Body of pancreas (tissue), 4 donors: ENCODE measurements around the gene ARFGAP3. TPM values are rescaled to one million over a fixed set of nuclear protein-coding genes. Genes with fewer than 3 reads are reported as not detected.

ENCODE experiments used
- ATAC-seq: fragments of 150-250 bp; one replicate; pipeline ENCODE4 v1.9.1; 2016
- DNase-seq, 4 donors: peaks; one replicate each; pipeline ENCODE4 v3.0.0-alpha.2; 2019
- H3K27ac ChIP-seq, 4 donors: fragments of 200-600 bp; sonication (generic); 1 replicate in 3 of 4; 2 replicates in 1 of 4; pipeline versions ENCODE4 v1.5.1 to v1.6.1; 2016 to 2019; ENCODE audit warnings: mild to moderate bottlenecking in 1 of 4, mixed read lengths in 1 of 4, moderate library complexity in 1 of 4
- H3K27me3 ChIP-seq, 2 donors: fragments of 200-600 bp; sonication (generic); one replicate each; pipeline ENCODE4 v1.6.0; 2016; ENCODE audit warnings: mild to moderate bottlenecking in 1 of 2
- H3K36me3 ChIP-seq, 2 donors: fragments of 200-600 bp; sonication (generic); replicated peaks in 1 of 2; 2 replicates each; pipeline ENCODE4 v1.5.1; 2016; ENCODE audit warnings: low read depth in 2 of 2; ENCODE audit not compliant: insufficient read depth in 1 of 2
- H3K4me1 ChIP-seq: fragments of 200-600 bp; sonication (generic); one replicate; pipeline ENCODE4 v1.6.0; 2016
- H3K4me3 ChIP-seq, 2 donors: fragments of 200-600 bp; sonication (generic); 1 replicate in 1 of 2; 2 replicates in 1 of 2; pipeline ENCODE4 v1.5.1; 2016 to 2019
- H3K9me3 ChIP-seq, 3 donors: fragments of 200-600 bp; sonication (generic); 1 replicate in 2 of 3; 2 replicates in 1 of 3; pipeline ENCODE4 v1.5.1; 2016
- CTCF ChIP-seq, 7 experiments: fragments of 450-650 bp in 4 of 7; fragments of 200-600 bp in 3 of 7; sonication (generic) in 3 of 7; IDR thresholded peaks; one replicate each; pipeline ENCODE4 v1.5.1; 2016 to 2019; ENCODE audit warnings: antibody characterized with exemption in 7 of 7
- POLR2A ChIP-seq, 3 donors: fragments of 450-650 bp; IDR thresholded peaks; one replicate each; pipeline ENCODE4 v1.6.1; 2016; ENCODE audit warnings: antibody characterized with exemption in 3 of 3, mild to moderate bottlenecking in 2 of 3
- WGBS, 2 donors: methylation state at CpG; one replicate each; pipeline ENCODE4 v1.1.5; 2017; 5-methylcytosine and 5-hydroxymethylcytosine counted together
- intact Hi-C: fragments of 100-400 bp; cut with DNase I; formaldehyde crosslinking; loops from one replicate; pipeline ENCODE4 v1.15.1; 2023
- total RNA-seq, 2 donors: library from RNA; depleted of rRNA; stranded (reverse); fragments of >200 nt; gene quantifications; one replicate each; pipeline ENCODE4 v1.1.0, GENCODE V29; 2016

The ARFGAP3 gene
- total RNA-seq, 2 donors from 2014 or later: 64.3 to 73.2 TPM

DNA sequence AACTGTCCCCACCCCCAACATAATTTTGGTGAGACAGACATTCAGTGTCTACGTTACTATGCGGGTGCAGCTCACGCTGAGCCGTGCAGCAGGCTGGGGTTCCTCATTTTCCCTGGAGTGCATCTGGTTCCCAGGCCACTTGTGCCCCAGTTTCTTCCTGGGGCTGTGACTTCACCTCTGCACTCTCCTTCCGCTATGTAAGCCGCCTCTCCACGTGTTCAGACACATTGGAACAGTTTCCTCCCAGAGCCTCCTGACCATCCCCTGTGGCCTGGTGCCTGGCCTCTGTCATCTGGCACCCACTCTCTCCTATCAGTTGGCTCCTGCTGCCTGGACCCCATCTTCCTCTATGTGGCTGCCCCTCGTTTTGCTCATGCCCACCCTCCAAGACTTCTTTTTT, 90.2 kb downstream of the ARFGAP3 start:
- intact Hi-C loops: loop anchor here (10.0 kb wide), 1 partner anchor 112 kb away; no protein-coding TSS in a partner anchor
- Histone ChIP-seq H3K4me3 (no peak overlapping the region), H3K9me3 (no peaks in the 10 kb centered on the region), H3K27me3 (no peaks in the 10 kb centered on the region), H3K36me3 (no peaks in the 10 kb centered on the region), H3K4me1 (peaks cover 23% of the 10 kb centered on the region), H3K27ac (no peak overlapping the region)
- no peak for ATAC-seq
- 67 to 82% methylated on average over 8 of the region's 8 CpGs for WGBS, 2 donors
- no peak for DNase-seq
- TF ChIP-seq CTCF (IDR thresholded peaks at IDR 0.05) (no peak), POLR2A (IDR thresholded peaks at IDR 0.05) (no peak)

GRCh38 chr22:42764895-42765363, 92.1 kb downstream of the ARFGAP3 start:
- H3K4me1 ChIP-seq: peaks cover 8% of the 10 kb centered on the region
- DNase-seq (no peak), ATAC-seq (no peak)
- no peaks in the 10 kb centered on the region for H3K27me3 ChIP-seq
- H3K4me3 ChIP-seq: no peak overlapping the region
- no peaks in the 10 kb centered on the region for H3K9me3 ChIP-seq
- no peaks in the 10 kb centered on the region for H3K36me3 ChIP-seq
- intact Hi-C loops: loop anchor here (10.0 kb wide), 1 partner anchor 110 kb away; no protein-coding TSS in a partner anchor
- H3K27ac ChIP-seq: no peak overlapping the region
- TF ChIP-seq CTCF (IDR thresholded peaks at IDR 0.05) (no peak), POLR2A (IDR thresholded peaks at IDR 0.05) (no peak)
- 50 to 65% methylated on average over 3 to 11 of the region's 11 CpGs for WGBS, 2 donors

- no peaks in the 10 kb centered on the region for H3K9me3 ChIP-seq
- H3K36me3 ChIP-seq: no peaks in the 10 kb centered on the region
- H3K4me3 ChIP-seq: no peak overlapping the region
- intact Hi-C loops: loop anchor here (10.0 kb wide), 1 partner anchor 109 kb away; no protein-coding TSS in a partner anchor
- TF ChIP-seq CTCF (IDR thresholded peaks at IDR 0.05) (no peak), POLR2A (IDR thresholded peaks at IDR 0.05) (no peak)
- no peaks in the 10 kb centered on the region for H3K27me3 ChIP-seq
- H3K27ac ChIP-seq: no peak overlapping the region
- no peaks in the 10 kb centered on the region for H3K4me1 ChIP-seq
- no peak for ATAC-seq
- WGBS, 2 donors: 72 to 79% methylated on average over 9 to 13 of the region's 13 CpGs
- DNase-seq: no peak
Measured at GRCh38 chr22:42763965-42764480, 93.0 kb downstream of the ARFGAP3 start.

- TF ChIP-seq CTCF (IDR thresholded peaks at IDR 0.05): no peak
- no peak for TF ChIP-seq POLR2A (IDR thresholded peaks at IDR 0.05)
- H3K27me3 ChIP-seq: no peaks in the 10 kb centered on the region
- H3K4me1 ChIP-seq: no peaks in the 10 kb centered on the region
- DNase-seq (no peak), ATAC-seq (no peak)
- intact Hi-C loops: loop anchor here (10.0 kb wide), 1 partner anchor 106 kb away; no protein-coding TSS in a partner anchor
- no peaks in the 10 kb centered on the region for H3K9me3 ChIP-seq
- WGBS, 2 donors: 74 to 86% methylated on average over 14 to 18 of the region's 18 CpGs
- no peak overlapping the region for H3K4me3 ChIP-seq
- H3K36me3 ChIP-seq: no peaks in the 10 kb centered on the region
- no peak overlapping the region for H3K27ac ChIP-seq
Measured at GRCh38 chr22:42760806-42761565, 96.1 kb downstream of the ARFGAP3 start.
